ENCODE results near the gene DOC2A.
"Not testable (repeated sequence)": the region's sequence is repeated elsewhere in the genome, so short reads cannot be mapped to it uniquely, and the experiment has no call there.

The DOC2A gene

DNA sequence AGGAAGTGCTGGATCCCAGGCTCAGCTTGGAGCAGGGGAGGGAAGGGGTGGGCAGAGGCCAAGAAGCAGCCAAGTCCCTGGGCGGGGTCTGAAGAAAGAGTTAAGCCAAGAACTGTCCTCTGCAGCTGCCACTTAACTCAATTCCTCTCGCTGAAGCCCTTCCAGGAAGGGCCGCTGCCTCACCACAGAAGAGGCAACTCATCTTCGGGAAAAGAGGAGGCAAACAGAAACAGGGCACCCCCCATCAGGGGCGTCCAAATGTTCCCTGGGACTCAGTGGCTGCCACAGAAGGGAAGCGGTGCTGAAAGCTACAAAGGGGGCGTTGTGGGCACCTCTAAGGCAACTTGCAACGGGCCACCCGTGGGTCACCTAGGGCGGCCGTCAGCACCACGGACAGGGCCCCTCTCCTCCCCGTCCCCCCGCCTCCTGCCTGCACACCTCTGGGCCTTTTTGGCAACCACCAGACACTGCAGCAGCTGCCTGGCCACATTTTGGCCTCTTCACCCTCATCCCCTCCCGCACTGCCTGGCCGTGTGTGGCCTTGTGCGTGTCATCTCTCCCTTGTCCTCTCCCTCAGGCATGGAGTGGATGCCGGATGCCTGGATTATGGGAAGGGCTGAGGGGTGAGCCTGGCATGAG, 17.7 kb upstream of the DOC2A start:
- Histone ChIP-seq H3K4me3 (no peak overlapping the region), H3K27ac (no peak overlapping the region)

DNA sequence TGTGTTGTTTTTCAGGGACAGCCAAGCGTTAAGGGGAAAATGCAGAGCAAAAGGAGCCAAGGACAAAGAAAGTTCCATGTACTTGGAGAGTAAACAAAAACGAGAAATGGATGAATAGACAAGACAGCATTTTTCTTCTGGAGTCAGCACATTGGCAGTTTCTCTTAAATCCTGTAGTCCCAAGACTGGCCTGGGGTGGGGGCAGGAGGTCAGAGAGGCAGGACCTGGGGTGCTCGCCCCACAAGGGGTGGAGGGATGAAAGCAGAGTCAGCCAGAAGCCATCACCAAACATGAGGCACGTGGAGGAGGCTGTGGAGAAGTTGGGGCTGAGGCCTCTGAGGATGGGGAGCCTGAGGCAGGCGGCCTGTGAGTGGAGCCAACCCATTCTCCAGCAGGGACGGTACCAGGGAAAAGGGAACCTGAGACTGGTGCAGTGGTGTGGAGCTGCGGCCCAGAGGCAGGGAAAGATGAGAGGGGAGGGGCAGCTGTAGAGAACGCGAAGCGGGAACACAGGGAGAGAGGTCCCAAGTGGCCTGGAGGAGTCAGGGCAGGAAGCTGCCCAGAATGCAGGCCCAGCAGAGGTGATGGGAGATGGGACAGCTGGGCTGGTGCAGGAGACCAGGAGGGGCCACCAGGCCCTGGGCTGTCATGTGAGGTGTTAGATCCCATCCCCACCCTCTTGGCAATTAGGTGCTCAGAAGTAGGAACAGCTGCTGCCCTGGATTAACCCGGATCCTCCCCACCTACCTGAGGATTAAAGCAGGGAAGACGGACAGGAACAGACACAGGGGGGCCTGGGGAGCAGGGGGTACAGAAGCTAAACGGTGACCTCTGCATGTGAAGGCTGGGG, 17.0 kb upstream of the DOC2A start:
- no peak overlapping the region for H3K4me3 ChIP-seq
- H3K27ac ChIP-seq, result no peak overlapping the region

DNA sequence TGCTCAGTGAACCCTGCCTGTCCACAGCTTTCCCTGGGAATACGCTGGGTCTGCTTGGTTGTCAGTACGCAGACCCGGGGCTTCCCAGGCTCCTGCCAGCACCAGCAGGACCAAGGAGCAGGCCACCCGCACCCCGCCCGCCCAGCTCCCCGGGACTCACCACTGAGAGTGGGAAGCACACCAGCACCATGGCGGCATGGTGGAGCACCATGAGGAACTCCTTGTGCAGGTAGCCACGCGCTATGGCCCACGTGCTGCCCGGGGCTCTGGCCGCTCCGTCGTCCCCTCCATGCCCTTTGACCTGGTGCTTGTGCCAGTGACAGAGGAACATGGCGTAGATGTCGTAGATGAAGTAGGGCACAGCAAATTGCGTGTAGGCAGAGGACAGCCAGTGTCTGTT, 15.6 kb upstream of the DOC2A start:
- H3K27ac ChIP-seq, result no peak overlapping the region
- no peak overlapping the region for H3K4me3 ChIP-seq

DNA sequence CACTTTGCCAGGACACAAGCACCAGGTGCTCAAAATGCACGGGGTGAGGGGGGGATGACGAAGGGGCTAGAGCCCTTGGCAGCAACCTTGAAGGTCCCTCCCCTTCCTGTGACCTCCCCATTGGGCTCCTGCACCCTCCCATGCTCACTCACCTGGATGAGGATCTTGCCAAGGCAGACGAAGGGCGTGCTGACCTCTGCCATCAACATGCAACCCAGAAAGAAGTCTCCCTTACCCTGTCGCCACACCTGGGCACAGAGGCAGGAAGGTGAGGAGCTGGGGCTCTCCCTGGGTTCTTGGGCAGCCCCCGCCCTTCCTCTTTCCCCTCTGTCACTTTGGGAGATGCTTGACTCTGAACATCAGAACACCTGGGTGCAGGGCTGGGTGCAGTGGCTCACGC, 14.7 kb upstream of the DOC2A start:
- Histone ChIP-seq H3K4me3 (no peak overlapping the region), H3K27ac (no peak overlapping the region)

DNA sequence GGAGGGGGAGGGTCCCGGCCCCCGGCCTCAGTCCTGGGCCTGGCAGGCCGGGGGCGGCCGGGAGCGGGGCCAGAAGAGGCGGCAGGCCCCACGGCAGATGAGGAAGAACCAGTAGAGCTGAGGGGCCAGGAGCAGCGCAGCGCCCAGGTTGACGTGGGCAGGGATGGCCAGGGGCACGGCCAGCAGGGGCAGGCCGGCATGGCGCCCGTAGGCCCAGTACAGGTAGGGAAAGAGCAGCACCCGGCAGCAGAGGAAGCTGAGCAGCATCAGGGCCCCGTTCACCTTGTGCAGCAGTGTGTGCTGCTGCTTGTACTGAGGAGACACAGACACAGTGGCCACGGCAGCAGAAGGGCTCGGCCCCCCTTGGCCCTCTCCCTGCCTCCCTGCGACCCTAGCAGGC, 14.3 kb upstream of the DOC2A start:
- no peak overlapping the region for H3K27ac ChIP-seq
- no peak overlapping the region for H3K4me3 ChIP-seq

DNA sequence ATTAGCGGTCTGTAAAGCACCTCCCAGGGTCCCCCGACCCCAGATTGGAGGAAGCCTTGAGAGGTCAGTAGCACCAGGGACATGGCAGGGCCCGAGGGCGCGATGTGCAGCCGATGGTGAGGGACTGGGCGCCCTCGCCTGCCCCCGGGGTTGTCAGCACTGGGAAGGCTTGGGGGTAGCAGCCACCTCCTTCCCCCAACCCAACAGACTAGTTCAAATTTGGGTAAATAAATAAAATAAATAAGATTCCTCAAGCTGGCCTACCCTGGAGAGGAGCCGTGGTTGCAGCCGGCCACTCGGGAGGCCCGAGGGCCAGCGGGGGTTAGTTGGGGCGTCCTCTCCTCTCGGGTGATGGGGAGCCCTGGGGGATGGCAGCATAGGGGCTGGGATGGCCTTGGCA, 13.6 kb upstream of the DOC2A start:
- H3K4me3 ChIP-seq, result no peak overlapping the region
- no peak overlapping the region for H3K27ac ChIP-seq

DNA sequence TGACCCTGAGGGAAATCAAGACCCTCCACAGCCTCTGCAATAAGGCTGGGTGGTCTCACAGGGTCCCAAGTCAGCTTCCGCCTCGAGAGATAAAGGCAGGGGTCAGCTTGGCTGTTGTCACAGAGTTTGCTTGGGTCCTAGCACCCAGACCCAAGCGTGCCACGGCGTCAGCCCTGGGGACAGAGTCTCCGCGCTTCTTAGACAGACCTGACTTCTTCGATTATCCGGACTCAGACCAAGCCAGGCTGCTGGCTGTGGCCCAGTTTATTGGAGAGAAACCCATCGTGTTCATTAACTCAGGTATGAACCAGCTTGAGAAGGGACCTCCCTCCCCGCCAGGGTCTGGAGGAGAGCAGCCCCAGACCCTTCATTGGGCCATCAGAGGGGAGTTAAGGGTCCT, 12.8 kb upstream of the DOC2A start:
- no peak overlapping the region for H3K4me3 ChIP-seq
- H3K27ac ChIP-seq, result no peak overlapping the region

DNA sequence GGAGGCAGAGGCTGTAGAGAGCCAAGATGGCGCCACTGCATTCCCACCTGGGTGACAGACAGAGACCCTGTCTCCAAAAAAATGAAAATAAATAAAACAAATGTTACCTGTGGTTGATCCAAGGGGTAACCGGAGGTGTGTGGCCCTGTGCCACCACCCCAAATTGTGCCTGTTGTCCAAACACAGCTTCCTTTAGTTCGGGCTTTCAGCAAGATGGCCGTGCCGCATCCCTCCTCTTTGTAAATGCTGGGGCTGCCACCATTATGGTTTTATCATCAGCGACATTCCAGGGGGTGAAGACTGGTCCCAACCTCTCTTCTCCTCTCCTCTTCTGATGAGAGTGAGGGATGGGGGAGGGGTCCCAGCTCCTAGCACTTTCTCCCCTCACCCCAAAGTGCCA, 12.1 kb upstream of the DOC2A start, which contains the start of gene C16orf92:
TSS of gene C16orf92 (plus strand) at position 312 of the 400 bp plus-strand sequence. CDS start 143 bp downstream, outside the sequence.
- H3K27ac ChIP-seq, result no peak within 1 kb of the TSS
- no peak within 1 kb of the TSS for H3K4me3 ChIP-seq

DNA sequence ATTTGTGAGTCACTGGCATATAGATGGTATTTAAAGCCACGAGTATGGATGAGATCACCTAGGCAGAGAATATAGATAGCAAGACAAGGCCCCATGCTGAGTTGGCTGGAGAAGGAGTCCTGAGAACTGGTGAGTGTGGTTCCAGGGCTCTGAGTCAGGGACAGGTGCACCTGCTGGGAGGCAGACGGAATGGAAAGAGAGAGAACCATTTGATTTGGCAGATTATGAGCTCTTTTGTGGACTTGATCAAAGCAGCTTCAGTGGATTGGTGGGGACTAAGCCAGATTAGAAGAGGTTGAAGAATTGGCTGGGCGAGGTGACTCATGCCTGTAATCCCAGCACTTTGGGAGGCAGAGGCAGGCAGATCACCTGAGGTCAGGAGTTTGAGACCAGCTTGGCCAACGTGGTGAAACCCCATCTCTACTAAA, 7.9 kb upstream of the DOC2A start:
- Histone ChIP-seq H3K4me3 (no peak overlapping the region), H3K27ac (no peak overlapping the region)

DNA sequence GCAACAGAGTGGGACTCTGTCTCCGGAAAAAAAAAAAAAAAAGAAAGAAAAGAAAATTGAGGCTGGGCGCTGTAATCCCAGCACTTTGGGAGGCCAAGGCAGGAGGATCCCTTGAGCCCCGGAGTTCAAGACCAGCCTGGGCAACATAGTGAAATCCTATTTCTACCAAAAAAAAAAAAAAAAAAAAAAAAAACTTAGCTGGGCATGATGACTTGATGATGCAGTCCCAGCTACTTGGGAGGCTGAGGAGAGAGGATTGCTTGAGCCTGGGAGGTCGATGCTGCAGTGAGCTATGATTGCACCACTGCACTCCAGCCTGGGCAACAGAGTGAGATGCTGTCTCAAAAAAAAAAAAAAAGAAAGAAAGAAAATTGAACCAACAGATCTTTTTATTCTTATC, 7.1 kb upstream of the DOC2A start:
- not testable (repeated sequence) for H3K4me3 ChIP-seq, H3K27ac ChIP-seq

DNA sequence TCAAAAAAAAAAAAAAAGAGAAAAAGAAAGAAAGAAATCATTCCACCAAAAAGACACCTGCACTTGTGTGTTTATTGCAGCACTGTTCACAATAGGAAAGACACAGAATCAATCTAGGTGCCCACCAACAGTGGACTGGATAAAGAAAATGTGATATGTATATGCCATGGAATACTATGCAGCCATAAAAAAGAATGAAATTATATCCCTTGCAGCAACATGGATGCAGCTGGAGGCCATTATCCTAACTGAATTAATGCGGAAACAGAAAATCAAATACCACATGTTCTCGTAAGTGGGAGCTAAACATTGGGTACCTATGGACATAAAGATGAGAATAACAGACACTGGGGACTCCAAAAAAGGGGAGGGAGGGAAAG, 6.4 kb upstream of the DOC2A start:
- Histone ChIP-seq H3K27ac (no peak overlapping the region), H3K4me3 (no peak overlapping the region)

DNA sequence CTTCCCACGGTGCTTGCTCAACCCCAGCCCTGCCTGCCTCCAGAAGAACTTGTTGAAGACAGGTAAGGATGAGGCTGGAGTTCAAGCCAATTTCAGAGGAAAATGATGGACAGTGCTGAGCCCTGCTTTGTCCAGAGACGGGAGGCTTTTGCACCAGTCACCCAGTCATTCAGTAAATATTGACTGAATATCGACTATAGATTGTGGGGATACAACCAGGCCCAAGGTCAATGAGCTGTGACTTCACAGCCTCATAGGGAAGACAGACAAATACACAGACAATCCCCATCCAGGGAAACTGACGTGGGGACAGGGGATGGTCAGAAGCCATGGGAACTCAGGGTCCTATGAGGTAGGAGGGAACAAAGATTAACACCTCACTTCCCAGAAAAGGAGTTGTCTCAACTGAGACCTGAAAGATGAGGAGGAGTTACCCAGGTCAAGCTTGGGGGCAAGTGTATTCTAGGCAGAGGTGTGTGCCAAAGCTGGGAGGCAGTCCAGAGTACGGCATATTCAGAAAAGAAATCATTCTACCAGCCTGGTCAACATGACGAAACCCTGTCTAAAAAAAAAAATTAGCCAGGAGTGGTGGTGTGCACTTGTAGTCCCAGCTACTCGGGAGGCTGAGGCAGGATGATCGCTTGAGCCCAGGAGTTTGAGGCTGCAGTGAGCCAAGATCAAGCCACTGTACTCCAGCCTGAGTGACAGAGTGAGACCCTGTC, 5.9 kb upstream of the DOC2A start:
- Histone ChIP-seq H3K4me3 (no peak overlapping the region), H3K27ac (no peak overlapping the region)

DNA sequence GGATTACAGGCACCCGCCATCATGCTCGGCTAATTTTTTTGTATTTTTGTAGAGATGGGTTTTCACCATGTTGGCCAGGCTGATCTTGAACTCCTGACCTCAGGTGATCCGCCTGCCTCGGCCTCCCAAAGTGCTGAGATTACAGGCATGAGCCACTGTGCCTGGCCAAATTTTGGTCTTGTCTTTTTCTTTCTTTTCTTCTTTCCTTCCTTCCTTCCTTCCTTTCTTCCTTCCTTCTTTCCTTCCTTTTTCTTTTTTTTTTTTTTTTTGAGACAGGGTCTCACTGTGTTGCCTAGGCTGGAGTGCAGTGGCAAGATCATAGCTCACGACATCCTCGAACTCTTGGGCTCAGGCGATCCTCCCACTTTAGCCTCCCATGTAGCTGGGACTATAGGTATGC, 4.6 kb upstream of the DOC2A start:
- not testable (repeated sequence) for H3K27ac ChIP-seq

DNA sequence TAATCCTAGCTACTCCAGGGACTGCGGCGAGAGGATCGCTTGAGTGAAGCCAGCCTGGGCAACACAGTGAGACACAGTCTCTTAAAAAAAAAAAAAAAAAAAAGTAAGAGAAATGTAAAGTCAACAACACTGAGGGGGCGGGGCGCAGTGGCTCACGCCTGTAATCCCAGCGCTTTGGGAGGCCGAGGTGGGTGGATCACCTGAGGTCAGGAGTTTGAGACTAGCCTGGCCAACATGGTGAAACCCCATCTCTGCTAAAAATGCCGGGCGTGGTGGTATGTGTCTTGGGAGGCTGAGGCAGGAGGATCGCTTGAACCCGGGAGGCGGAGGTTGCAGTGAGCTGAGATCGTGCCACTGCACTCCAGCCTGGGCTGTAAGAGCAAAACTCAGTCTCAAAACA, 1.8 kb upstream of the DOC2A start:
- H3K4me3 ChIP-seq, H3K27ac ChIP-seq: not testable (repeated sequence)

More for the DNA sequence above, 4.6 kb upstream of the DOC2A start:
- H3K4me3 ChIP-seq, result not testable (repeated sequence)

DNA sequence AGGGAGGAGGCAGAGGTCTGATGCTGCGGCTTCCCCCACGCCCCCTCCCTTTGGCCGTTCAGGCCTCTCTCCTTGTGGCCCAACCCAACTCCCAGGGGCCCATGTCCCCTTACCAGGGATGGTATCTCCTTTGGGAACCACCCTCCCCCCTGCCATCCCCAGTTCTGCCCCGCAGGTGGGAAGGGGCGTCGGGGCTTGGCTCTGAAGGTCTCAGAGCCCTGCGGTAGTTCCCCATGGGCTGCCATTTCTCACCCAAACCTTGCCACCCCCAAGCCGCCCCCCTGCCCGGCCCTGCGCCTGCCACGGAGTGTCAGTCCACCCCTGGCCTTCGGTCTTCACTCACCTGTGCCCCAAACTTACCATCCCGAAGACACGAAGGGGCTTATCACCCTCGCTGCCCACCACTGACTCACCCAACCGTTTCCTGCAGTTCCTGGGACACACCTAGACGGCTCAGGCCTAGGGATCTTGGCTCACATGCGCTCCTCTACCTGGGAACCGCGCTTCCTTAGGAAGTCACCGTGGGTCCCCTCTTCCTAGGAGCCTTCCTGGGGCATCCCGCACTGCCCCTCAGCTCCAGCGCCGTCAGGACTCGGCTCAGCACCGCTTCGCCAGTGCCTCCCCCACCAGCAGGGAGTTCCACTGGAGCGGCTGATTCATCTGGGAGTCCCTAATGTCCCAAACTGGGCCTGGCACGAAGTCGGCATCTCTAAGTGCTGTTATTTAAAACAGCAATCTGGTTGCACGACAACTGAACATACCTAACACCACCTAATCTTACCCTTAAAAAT, 1.1 kb upstream of the DOC2A start:
- H3K4me3 ChIP-seq, result peak overlapping the region in 3 of 7 experiments; percentile 21 to 43 (median 27)

DNA sequence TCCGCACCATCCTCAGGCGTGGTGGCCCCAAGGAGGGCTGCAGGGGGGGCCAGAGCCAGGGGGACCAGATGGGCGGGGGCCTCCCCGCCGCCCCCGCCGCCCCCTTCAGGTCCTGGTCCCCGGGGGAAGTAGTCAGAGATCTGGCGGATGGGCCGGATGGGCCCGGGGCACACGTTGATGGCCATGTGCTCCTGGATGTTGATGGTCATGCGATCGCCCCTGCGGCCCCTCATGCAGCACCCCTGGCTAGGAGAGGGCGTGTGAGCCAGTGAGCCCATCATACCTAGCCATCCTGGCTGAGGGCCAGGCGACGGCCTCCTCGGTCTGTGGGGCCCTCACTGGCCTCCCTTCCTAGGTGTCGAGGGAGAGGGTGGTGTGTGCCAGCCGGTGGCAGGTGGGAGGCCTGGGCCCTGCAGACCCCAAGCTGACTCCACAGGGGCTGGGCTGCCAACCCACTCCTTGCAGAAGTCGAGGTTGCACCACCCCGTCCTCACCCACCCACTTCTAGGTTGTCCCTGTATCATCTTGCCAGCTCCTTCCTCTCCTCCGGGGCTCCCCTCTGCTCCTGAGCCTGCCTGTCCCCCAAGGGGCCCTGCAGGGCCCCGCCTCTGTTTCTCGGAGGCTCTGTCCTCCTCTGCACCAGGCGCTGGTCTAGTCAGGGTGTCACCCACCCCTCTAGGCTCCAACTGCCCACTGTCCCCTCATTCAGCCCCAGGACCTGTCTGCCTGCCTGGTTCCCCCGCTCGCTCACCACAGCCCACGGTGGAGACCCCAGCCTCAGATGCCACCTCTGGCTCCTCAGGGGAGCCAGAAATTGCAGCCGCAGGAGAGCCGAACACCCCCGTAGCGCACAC, 610 bp downstream of the DOC2A start:
- H3K27ac ChIP-seq, result no peak overlapping the region
- H3K4me3 ChIP-seq, result peak overlapping the region; percentile 20 to 47 (median 27)

More for the DNA sequence above, 1.1 kb upstream of the DOC2A start:
- H3K27ac ChIP-seq, result no peak overlapping the region

DNA sequence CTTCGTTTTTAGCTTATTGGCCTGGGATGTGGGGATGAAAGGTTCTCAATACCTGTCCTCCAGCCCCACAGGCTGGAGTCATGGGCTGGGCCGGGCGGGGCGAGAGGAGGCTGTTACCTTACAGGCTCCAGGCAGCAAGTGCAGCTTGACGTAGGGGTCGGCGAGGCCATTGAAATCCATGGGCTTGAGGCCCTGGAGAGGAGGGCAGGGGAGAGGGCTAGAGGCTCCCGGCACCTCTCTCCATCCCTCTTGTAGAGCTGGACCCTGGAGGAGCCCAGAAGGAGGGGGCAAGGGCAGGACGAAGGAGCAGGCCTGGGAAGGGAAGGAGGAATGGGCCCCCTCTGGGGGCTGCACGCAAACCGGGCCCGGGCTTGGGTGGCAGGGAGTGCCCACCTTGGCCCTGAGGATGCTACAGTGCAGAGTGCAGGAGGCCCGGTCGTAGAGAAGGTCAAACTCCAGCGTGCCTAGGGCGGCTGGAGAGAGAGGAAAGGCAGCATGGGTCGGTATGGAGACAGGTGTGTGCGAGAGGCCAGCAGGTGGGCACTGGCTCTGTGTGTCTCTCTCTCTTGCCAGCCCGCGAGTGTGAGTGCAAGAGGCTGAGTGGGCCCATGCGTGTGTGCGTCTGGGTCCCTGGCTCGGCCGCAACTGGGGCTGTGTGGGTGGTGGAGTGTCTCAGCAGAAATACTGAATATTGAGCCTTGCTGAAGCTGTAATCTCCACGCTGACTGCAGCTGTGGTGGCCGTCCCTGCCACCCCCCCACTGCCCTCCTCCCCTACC, 1.6 kb downstream of the DOC2A start:
- H3K27ac ChIP-seq, result no peak overlapping the region
- H3K4me3 ChIP-seq, result no peak overlapping the region

DNA sequence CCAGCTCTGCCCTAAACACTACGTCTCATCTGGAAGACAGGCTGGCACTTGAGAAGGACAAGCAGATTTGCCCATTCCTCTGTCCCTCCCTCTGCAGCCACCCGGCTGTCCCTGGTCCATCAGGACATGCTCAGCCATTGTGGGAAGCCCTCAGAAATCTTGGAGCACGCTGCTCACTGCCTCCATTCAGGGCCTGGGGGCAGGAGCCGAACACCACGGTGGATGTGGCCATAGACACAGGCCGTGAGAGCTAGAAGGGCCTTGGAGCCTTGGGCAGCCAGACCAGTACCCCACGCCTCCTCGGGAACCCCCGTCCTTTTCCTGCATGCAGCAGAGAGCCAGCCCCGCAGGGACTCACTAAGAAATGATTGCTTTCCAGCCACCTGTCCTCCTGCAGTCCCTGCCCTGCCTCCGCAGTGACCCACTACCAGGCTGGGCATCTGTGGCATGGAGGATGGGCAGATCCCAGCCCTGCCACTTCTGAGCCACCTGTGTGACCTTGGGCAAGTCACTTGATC, 3.4 kb downstream of the DOC2A start:
- Histone ChIP-seq H3K4me3 (no peak overlapping the region), H3K27ac (no peak overlapping the region)

Data from skin epidermis (tissue), 12 donors.